Kasumi-1 (cell line): ENCODE measurements around the gene ZMAT5.
"Not testable (repeated sequence)": the region's sequence is repeated elsewhere in the genome, so short reads cannot be mapped to it uniquely, and the experiment has no call there.

ENCODE experiments used
- DNase-seq, 2 experiments: peaks; one replicate each; lab custom pipeline; 2025; lab: John Stamatoyannopoulos, UW

Gene ZMAT5

GRCh38 chr22:29786031-29786430, 19.2 kb upstream of the ZMAT5 start:
- DNase-seq, result no peak

DNA sequence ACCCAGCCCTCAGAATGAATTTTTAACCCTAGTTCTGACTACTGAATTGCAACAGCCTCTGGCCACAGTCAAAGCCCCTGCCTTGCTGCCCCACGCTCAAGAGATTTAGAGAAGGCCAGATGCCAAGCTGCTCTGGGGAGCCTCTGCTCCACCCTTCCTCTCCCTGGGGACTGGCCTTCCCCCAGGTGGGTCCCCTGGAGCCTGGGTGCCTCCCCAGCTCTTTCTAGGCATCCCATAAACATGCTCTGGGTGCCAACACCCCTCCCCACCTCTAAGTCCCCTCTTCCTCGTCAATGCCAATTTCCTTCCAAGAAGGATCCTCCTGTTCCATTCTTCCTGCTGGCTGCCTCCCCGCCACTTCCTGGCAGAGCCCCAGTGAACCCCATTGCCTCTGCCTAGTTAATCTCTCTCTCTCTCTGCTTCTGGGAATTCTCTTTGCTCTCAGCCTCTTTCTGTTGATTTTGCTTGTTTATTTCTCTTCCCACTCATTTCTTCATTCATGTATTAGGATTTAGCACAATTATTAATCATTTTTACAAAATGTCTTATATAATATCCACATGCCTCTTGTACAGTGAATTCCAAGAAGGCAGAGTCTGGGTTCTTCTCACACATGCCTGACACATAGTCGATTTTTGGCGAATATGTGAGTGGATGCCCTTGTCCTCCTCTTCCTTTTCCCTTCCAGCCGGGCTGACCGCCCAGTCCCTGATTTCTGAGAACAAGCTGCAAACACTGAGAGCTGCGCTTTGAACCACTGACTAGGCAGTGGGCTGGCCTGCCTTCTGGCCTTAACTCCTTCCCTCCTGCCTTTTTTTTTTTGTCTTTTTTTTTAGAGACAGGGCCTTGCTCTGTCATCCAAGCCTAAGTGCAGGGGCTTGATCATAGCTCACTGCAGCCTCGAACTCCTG, 17.9 kb upstream of the ZMAT5 start:
- DNase-seq, result no peak

DNA sequence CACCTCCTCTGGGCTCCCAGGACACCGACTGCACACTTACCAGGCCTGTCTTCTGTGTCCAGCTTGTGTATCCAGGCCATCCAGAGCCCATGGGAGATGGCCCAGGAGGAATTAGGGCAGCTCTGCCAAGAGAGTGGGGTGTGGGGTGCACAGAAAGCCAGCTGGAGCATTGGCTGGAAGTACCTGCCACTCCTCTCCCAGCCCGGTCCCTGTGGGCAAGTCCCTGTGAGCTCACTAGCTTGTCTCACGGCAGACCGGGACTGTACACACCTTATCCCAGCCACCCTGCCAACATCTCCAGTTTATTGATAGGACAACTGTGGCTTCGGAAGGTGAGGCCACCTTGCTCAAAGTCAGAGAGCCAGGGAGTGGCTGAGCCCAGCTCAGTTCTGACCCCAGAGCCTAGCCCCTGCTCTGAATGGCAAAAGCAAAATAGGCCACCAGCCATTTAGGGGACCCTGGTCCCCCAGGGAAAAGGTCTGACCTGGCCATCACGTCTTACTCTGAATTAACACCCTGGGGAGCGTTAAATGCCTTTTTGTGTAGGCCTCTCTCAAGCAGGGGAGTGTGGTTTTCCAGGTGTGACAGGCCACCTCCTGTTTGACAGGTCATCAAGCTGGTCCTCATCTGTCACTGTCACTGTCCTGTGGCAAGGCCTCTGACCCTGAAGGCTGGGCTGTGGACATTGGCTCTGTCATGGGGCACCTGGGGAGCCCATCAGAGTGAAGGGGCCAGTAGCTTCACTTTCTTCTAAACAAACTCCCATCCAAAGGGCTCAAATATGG, 15.4 kb upstream of the ZMAT5 start:
- DNase-seq, result no peak

- no peak for DNase-seq
These were observed 14.2 kb upstream of the ZMAT5 start for GRCh38 chr22:29780748-29781676.

GRCh38 chr22:29780220-29780619, 13.4 kb upstream of the ZMAT5 start:
- DNase-seq, result no peak

DNA sequence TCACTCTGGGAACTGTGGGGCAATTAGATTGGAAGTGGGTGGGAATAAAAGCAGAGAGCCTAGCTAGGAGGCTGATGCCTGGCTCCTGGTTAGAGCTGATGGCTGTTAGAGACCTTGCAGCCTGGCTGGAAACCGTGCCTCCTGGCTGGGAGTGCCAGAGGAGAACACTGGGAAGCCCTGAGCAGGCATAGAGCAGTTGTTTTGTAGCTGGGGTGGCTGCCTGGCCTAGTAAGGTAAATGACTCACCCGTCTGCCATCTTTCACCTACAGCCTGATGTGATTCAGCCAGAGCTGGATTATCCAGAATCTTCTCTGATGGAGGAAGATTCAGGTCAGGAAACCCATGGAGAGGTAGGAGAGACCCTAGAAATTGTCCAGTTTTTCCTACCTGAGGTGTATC, 6.4 kb upstream of the ZMAT5 start:
- DNase-seq, result no peak

DNA sequence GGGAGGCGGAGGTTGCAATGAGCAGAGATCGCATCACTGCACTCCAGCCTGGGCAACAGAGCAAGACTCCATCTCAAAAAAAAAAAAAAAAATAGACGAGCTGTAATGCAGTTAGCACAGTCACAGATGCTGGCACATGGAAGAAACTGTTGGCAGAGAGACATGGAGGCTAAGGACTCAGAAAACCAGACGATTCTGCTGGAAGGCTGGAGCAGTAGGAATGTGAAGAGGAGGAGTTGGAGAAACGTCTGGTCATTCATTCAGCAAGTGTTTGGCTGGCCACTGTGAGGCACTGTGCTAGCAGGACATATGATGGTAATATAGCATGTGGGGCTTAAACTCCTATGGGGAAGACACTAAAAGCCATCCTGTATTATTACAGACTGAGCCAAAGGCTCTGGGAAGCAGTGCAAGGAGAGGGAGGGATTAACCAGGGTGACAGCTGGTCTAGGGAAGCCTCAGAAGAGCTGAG, 5.4 kb upstream of the ZMAT5 start:
- DNase-seq, result peak; percentile 23 to 24

DNA sequence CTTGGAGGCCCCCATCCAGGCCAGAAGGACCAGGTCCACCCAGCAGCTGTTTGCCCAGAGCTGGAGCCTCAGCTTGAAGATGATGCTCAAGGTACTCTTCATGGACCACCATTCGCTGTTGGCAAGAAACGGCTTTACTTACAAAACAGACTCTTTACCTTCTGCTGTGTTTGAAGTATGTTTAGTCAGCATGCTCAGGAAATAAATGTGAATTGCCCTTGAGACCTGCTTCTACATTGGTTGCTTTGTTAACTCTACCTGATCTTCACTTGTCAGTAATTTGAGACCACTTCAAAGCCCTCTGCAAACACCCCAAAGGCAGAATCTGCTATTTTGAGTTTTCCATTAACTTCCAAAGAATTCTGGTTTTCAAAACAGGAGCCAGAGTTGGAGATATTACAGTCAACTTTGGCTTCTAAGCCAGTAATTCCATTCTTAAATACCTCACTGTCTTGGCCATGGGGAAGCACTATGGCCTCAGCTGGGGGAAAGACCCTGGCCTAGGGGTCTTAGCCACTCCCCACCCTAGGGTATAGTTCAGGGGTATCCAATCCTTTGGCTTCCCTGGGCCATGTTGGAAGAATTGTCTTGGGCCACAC, 3.0 kb upstream of the ZMAT5 start:
- DNase-seq, result no peak

DNA sequence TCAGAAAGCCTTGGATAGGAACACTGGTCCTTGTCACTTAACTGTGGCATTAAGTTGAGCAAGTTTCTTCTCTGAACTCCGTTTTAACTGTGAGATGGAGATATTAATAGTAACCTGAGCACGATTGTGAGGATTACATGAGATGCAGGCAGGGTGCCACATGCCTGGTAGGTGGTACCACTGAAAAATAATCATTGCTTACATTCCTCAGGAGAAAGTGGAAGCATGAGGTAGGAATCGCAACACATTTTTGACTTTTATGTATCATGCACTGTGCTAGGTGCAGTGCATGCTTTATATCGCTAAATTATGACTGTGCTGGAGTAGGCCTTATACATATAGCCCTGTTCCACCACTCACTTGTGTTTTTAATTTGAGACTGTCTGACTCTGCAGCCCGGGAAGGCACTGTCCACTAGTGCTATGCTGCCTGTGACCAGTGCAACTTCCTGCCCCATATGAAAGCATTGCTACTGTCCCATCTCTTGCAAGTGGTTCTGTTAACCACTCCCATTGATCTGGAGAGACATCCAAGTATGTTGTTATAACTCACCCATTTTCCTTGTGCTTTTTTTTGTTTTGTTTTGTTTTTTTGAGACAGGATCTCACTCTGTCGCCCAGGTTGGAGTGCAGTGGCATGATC, 1.4 kb upstream of the ZMAT5 start:
- DNase-seq, result no peak

DNA sequence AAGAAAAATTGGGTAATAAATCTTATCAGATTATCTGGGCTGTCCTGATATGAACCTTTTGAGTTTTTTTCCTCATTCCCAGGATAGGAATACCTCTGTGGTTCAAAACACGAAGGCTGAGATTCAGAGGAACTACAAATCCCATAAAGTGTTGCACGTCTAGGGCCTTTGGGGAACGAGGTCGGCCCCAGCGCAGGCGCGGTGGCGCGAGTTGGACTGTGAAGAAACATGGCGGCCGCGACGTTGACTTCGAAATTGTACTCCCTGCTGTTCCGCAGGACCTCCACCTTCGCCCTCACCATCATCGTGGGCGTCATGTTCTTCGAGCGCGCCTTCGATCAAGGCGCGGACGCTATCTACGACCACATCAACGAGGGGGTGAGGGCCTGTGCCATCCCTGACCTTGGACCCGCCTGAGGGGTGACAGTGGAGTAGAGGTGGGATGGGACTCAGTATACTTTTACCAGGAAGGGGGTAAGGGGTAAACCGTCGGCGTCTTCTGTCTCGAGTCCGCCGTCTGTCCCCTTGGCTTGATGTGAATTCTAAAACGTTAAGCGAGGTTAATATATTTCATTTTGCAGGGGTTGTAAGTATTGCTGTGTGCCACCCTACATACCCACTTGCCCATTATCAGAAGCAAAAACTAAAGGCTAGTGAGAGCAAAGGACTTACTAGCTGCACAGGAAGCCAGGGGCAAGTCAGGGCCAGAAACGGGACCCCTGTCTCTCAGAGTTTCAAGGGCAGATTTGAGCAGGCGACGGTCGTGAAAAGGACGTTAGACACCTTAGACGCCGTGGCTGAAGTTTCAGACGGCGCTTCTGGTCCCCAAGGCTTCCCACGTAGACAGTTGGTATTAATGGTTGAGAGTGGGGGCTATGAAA, 604 bp upstream of the ZMAT5 start, which contains the start of gene UQCR10:
TSS of gene UQCR10 (plus strand) at position 199 of the 881 bp plus-strand sequence. CDS start at position 229, 30 bp downstream.
- DNase-seq, result peak; percentile 87

DNA sequence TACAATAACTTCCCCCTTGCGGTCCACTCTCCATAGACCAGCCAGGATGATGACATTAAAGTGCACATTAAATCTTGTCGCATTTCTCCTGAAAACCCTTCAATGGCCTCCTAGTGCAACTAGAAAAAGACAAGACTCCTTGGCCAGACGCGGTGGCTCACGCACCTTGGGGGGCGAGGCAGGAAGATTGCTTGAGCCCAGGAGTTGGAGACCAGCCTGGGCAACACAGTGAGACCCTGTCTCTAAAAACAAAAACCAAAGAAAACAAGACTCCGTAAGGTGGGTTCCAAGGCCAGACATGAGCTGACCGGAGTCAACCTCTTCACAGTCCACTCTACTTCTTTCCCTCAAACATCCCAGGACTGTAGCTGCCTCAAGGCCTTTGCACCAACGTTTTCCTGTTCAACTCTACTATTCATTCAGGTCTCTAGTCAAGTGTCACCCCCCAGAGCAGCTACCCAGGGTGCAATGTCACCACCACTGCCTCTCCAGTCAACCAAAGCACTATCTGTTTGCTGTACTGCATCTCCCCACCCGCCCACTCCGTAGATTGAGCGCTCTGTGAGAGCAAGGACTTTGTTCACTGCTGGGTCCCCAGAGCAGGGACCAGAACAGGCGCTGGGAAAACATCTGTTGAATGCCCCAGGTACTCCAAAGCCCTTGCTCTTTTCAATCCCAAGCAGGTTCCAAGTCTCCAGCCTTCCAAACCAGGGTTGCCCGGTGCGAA, 739 bp downstream of the ZMAT5 start:
- peak; percentile 37 to 40 for DNase-seq

DNA sequence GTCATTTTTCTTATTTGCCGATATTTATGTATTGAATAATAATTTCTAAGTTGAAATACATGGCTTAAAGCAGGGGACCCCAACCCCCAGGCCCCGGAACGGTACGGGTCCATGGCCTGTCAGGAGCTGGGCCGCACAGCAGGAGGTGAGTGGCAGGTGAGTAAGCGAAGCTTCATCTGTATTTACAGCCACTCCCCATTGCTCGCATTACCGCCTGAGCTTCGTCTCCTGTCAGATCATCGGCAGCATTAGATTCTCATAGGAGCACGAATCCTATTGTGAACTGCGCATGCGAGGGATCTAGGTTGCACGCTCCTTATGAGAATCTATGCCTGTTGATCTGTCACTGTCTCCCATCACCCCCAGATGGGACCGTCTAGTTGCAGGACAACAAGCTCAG, 4.5 kb downstream of the ZMAT5 start:
- no peak for DNase-seq

- DNase-seq, result no peak
These were observed 7.8 kb downstream of the ZMAT5 start for GRCh38 chr22:29758959-29759358.

DNA sequence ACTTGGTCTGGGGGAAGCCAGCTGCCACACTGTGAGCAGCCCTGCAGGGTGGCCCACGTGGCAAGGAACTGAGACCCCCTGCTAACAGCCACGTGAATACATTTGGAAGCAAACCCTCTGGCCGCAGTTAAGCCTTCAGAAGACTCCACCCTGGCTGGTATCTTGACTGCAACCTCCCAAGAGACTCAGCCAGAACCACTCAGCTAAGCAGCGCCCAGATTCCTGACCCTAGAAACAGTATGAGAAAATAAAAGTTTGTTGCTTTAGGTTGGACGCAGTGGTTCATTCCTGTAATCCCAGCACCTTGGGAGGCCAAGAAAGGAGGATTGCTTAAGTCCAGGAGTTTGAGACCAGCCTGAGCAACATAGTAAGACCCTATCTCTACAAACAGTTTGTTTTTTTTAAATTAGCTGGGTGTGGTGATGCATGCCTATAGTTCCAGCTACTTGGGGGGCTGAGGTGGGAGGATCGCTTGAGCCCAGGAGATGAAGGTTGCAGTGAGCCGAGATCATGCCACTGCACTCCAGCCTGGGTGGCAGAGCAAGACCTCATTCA, 8.7 kb downstream of the ZMAT5 start:
- DNase-seq, result no peak

DNA sequence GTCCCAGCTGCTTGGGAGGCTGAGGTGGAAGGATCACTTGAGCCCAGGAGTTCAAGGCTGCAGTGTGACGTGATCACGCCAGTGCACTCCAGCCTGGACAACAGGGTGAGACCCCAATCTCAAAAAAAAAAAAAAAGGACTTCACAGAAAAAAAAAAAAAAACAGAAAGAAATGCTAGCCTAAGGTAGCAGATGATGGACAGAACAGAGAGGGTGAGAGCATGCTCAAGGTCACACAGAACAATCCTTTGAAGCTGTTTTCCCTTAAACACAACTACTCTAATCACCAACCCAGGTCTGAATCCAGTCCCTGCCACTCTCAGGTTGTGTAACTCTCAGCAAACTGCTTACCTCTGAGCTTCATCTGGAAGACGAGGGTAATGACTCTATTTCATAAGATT, 9.7 kb downstream of the ZMAT5 start:
- no peak for DNase-seq

GRCh38 chr22:29756341-29756740, 10.5 kb downstream of the ZMAT5 start:
- no peak for DNase-seq

- no peak for DNase-seq
These were observed 10.9 kb downstream of the ZMAT5 start for GRCh38 chr22:29755889-29756288.

- not testable (repeated sequence) for DNase-seq
These were observed 12.0 kb downstream of the ZMAT5 start for GRCh38 chr22:29754658-29755395.
